Stimulated activated CD4-positive, alpha-beta T cell treated with anti-CD3 and anti-CD28 coated beads, Interleukin-4, amount 100 ng/mL, for 1 hour (primary cell): Measurements from ENCODE around the gene ALG14.
"Not testable (repeated sequence)": the region's sequence is repeated elsewhere in the genome, so short reads cannot be mapped to it uniquely, and the experiment has no call there.

Experiments
- DNase-seq: peaks from one replicate; pipeline ENCODE4 v3.0.0-alpha.2; 2020

Gene ALG14

GRCh38 chr1:95005584-95005983 lies 67.2 kb downstream of the ALG14 start:
- DNase-seq: no peak

GRCh38 chr1:95004013-95004412 lies 68.7 kb downstream of the ALG14 start:
- no peak for DNase-seq

- no peak for DNase-seq
These were observed 69.4 kb downstream of the ALG14 start for GRCh38 chr1:95003433-95003738.

- no peak for DNase-seq
These were observed 70.0 kb downstream of the ALG14 start for GRCh38 chr1:95002540-95003432.

DNA sequence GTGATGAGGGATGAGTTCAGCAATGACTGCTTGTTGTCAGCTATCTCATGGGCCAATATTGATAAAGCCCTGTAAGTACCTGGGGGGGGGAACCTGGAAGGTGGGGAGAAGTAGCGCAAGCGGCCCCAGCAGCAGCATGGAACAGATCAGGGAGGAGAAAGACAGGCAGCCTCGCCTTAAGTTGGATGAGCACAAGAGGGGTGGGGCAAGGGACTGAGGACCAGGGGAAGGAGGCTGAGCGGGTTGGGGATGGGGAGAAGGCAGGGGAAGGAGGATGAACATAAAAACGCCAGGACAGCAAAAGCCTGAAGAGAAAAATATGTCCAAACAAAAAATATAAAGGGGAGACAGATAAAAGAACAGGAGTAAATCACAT lies 70.6 kb downstream of the ALG14 start:
- DNase-seq: no peak

- DNase-seq: no peak
These were observed 73.2 kb downstream of the ALG14 start for GRCh38 chr1:94999456-95000131.

DNA sequence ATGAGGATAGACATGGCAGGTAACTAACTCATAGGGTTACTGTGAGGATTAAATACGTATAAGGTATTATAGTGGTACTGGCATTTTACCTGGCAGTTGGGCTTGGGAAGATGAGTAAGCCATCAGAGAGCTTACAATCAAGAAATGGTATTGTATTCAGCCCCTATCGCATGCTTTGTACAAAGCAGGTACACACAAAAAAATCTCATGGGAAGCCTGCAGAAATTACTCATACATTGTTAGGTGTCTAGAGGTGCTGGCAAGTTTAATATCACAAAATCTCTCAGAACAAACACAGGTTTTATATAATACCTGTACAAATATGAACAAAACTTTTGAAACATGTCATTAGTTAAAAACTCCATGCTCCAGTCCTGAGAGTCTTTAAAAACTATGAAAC lies 74.0 kb downstream of the ALG14 start:
- no peak for DNase-seq

- no peak for DNase-seq
These were observed 74.6 kb downstream of the ALG14 start for GRCh38 chr1:94998114-94998513.

DNA sequence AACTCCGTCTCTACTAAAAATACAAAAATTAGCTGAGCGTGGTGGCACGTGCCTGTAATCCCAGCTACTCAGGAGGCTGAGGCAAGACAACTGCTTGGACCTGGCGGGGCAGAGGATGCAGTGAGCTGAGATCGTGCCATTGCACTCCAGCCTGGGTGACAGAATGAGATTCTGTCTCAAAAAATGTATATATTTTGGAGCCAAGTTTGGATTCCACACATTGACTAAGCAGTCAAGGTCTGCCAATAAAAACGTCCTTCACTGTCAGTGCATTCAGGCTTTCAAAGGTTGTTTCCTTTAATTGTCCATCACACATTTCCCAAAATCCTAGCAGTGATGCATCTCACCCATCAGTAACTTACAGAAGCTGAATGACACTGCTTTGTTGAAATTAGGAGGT lies 77.2 kb downstream of the ALG14 start:
- not testable (repeated sequence) for DNase-seq

GRCh38 chr1:94994805-94995204 lies 77.9 kb downstream of the ALG14 start:
- DNase-seq: no peak

- no peak for DNase-seq
These were observed 78.7 kb downstream of the ALG14 start for GRCh38 chr1:94993931-94994645.

GRCh38 chr1:94992863-94993563 lies 79.7 kb downstream of the ALG14 start:
- DNase-seq: no peak

- no peak for DNase-seq
These were observed 80.6 kb downstream of the ALG14 start for GRCh38 chr1:94992161-94992560.

DNA sequence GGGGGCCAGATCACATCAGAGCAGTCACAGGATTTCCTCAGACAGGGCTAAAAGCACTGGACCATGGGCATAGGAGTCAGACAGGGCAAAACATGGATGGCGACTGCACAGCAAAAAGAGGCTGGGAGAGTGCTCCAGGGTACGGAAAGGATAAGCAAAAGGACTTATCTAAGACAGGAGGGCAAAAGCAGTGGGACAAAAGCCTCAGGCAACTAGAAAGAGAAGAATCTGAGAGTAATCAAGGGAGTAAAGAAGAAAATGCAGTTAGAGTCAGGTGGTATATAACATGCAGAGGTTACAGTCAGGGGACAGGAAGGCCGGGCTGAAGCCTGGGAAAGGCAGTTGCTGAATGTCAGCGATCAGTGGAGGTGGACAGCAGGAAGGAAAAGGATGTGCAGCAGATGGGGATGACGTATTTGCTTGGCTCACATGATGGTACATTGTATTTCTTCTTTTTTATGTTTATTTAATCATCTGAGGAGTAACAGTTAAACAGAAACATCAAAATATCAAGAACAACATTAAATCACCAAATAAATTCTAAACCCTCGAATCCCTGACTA lies 82.8 kb downstream of the ALG14 start:
- DNase-seq: no peak

DNA sequence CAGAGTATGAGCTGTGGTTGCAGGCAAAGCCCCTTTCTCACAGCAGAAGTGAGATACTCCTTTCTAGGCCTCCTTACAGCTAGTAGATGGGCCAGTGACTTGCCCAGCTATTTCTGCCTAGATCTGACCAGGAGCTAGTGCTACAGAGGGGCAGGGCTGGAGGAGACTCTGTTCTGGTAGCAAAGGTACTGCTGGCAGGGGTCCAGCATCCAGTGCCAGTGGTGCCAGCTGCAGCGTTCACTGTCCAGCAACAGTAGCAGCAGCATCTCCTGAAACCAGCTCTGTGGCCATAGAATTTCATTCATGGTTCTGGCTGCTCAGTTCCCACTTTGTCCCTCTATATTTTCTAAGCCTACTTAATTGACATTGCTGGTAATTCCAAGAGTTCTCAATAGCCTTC lies 83.4 kb downstream of the ALG14 start:
- no peak for DNase-seq

GRCh38 chr1:94988356-94988755 lies 84.4 kb downstream of the ALG14 start:
- DNase-seq: no peak

DNA sequence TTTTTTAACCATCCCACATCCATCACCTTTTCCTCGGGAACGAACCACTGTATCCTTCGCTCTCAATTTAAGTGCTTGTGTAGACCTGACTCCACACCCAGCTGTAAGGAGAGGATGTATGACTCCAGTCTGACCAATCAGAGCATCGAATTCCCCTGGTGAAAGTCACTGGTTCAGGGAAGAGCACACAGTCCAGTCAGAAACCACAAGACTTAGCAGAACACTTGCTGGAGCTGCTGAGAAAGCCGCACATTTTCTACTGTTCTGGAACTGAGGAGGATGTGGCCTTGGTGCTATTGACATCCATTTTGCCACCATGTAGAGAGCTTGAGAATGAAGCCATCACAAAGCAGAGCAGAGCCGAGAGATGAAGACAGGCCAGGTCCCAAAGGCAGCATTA lies 86.0 kb downstream of the ALG14 start:
- DNase-seq: no peak

- DNase-seq: no peak
These were observed 89.5 kb downstream of the ALG14 start for GRCh38 chr1:94983171-94983739.

DNA sequence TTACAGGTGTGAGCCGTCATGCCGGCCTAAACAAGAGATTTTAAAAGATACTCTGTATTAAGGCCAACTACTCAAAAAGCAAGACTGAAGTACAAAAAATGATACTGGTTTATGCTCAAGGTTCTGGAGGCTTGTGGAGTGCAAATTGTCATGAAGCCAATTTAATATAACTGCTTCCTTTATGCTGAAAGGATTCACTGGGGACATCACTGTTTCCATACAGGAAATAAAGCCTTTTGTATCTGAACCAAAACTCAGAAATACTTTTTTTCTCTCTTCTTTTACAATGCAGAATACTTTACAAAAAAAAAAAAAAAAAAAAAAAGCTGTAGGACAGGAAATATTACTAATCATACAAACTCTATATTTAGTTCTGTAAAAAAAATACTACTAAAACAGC lies 90.4 kb downstream of the ALG14 start:
- DNase-seq: no peak

DNA sequence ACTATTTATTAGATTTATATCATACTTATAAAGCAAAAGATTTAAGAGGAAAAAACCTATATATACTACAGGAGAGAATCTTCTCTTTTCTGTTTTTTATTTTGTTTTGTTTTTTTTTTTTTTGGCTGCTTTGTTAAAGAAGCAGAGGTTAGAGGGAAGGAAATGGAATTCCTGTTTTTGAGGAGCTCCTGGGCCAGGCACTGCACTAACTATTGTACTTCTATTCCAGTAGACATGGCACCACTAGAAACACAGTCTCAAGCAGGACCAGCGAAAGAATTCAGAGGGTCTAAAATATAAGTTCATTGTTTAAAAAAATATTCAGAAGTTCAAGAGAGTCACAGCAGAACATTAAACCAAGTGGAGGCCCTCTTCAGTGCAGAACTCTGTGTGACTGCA lies 91.2 kb downstream of the ALG14 start:
- DNase-seq: no peak

- DNase-seq: no peak
These were observed 91.9 kb downstream of the ALG14 start for GRCh38 chr1:94980582-94981574.
